GM12891 (cell line): ENCODE results near the gene PCK1.

Source experiments
- DNase-seq: peaks from one replicate; pipeline ENCODE4 v3.0.0; 2011; ENCODE audit warnings: low spot score; ENCODE audit not compliant: insufficient read length
- FAIRE-seq: peaks from 2 replicates; lab custom pipeline; 2011; peaks lifted over from hg19 to GRCh38; lab: Jason Lieb, UNC
- PAX5 ChIP-seq: IDR thresholded peaks from 2 replicates; pipeline ENCODE4 v1.6.1; 2011; ENCODE audit warnings: low read length, moderate library complexity, mild to moderate bottlenecking; ENCODE audit not compliant: insufficient read depth, severe bottlenecking
- POLR2A ChIP-seq: IDR thresholded peaks from 2 replicates; pipeline ENCODE4 v1.6.1; 2011; ENCODE audit warnings: low read depth, low read length, control low read depth
- POLR2AphosphoS5 ChIP-seq: IDR thresholded peaks from 2 replicates; pipeline ENCODE4 v1.6.1; 2011; ENCODE audit warnings: low read depth, low read length, control low read depth
- POU2F2 ChIP-seq: IDR thresholded peaks from 2 replicates; pipeline ENCODE4 v1.6.1; 2011; ENCODE audit warnings: low read depth, mild to moderate bottlenecking, control low read depth, low read length, moderate library complexity
- SPI1 ChIP-seq: IDR thresholded peaks from 2 replicates; pipeline ENCODE4 v1.6.1; 2011; ENCODE audit warnings: low read depth, low read length, control low read depth
- TAF1 ChIP-seq: IDR thresholded peaks from 2 replicates; pipeline ENCODE4 v1.6.1; 2011; ENCODE audit warnings: low read depth, low read length, control low read depth

PCK1 gene

DNA sequence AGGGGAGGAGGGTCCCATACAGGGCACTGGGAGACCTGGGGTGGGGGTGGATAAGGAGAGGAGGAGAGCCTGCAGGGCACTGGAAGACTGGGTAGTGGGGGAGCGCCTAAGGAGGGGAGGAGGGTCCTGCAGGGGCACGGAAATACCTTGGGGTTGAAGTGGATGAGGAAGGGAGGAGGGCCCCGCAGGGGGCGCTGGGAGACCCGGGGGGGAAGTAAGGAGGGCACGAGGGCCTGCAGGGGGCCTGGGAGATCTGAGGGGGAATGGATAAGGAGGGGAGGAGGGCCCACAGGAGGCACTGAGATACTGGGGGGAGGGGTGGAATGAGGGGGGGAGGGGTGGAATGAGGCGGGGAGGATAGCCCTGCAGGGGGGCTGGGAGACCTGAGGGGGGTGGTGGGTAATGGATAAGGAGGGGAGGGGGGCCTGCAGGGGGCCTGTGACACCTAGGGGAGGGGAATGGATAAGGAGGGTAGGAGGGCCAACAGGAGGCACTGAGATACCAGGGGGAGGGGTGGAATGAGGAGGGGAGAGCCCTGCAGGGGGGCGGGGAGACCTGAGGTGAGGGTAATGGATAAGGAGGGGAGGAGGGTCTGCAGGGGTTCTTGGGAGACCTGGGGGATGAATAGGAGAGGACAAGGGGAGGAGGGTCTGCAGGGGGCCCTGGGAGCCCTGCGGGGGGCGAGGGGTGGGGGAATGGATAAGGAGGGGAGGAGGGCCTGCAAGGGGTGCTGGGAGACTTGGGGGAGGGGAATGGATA lies 35.4 kb upstream of the PCK1 start:
- TF ChIP-seq TAF1 (no peak), POU2F2 (no peak), SPI1 (no peak), POLR2AphosphoS5 (no peak), POLR2A (no peak), PAX5 (no peak)
- DNase-seq: no peak
- FAIRE-seq: no peak

DNA sequence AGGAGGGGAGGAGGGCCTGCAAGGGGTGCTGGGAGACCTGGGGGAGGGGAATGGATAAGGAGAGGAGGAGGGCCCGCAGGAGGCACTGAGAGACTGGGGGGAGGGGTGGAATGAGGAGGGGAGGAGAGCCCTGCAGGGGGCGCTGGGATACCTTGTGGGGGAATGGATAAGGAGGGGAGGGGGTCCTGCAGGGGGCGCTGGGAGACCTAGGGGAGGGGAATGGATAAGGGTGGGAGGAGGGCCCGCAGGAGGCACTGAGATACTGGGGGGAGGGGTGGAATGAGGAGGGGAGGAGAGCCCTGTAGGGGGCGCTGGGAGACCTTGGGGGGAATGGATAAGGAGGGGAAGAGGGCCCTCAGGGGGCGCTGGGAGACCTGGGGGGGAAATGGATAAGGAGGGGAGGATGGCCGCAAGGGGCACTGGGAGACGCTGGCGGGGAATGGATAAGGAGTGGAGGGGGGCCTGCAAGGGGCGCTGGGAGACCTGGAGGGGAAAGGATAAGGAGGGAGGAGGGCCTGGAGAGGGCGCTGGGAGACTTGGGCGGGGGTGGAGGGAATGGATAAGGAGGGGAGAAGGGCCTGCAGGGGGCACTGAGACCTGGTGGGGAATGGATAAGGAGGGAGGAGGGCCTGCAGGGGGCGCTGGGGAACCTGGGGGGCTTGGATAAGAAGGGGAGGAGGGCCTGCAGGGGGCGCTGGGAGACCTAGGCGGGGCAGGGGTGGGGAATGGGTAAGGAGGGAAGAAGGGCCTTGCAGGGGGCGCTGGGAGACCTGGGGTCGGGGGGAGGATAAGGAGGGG lies 34.6 kb upstream of the PCK1 start:
- FAIRE-seq (no peak), DNase-seq (peak; percentile 22)
- TF ChIP-seq POU2F2 (no peak), TAF1 (no peak), SPI1 (no peak), PAX5 (no peak), POLR2A (no peak), POLR2AphosphoS5 (no peak)

DNA sequence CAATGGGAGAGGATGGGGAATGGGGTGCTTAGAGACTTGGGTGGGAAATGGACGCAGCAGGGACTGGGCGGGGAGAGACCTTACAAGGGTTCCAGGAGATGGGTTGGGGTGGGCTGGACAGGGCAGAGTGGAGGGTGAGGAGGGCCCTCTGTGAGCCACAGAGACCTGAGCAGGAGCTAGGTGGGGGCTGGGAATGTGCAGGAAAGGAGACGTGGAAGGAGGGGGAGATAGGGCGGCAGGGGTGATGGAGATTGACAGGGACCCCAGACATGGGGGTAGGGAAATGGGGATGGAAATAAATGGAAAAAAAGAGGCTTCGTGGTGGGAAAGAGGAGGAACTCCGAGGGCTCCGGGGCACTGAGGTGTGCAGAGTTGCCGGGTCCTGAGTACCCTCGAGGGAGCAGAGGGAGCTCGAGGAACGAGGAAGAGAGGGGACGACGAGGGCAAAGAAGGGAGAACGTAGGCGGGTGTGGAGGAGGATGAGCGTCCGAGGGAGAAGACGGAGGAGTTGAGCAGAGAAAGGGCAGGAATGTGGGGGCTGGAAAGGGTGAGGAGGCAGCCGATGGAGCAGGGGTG lies 33.9 kb upstream of the PCK1 start:
- TF ChIP-seq POLR2AphosphoS5: no peak
- TF ChIP-seq TAF1: no peak
- TF ChIP-seq SPI1: no peak
- TF ChIP-seq POLR2A: no peak
- TF ChIP-seq PAX5: no peak
- TF ChIP-seq POU2F2: no peak
- FAIRE-seq (no peak), DNase-seq (no peak)

DNA sequence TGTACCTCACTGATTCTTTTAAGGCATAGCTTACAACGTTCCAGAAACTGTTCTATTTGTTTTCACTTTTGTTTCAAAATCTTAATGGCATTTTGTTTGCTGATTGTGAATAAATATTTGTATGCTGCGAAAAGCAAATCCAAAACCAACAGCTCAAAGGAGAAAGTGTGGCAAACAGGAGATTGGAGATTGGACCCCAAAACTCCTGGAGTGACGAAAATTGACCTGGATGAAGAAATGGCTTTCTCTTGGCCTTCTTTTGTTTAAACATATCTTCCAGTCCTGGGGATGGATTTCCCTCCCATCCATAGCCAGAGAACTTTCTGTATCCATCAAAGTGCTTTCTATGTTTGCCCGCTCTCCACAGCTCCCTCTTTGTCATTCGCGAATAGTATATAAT lies 33.2 kb upstream of the PCK1 start:
- no peak for FAIRE-seq

DNA sequence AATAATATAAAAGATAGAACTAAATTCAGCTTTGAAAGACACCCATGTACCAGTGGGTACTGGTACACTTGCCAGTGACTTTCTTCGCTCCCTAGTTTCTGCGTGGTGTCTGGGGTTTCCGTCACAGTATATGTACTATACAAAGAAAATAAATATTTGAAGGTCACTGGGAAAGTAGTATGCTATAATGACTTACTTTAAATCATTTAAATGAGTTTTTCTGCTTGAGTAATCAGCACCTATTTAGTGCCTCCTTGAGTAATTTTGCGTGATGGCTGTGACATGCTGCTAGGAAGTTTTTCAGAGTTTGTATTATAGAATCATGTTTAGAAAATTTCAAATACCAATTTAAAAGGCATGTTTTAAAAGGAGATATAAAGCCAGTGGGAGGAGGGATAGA lies 32.8 kb upstream of the PCK1 start:
- FAIRE-seq (no peak), DNase-seq (no peak)
- TF ChIP-seq PAX5 (no peak), POLR2AphosphoS5 (no peak)

More for the DNA sequence above, 33.2 kb upstream of the PCK1 start:
- DNase-seq: no peak
- TF ChIP-seq SPI1 (no peak), POLR2A (no peak), POU2F2 (no peak), POLR2AphosphoS5 (no peak), PAX5 (no peak), TAF1 (no peak)

DNA sequence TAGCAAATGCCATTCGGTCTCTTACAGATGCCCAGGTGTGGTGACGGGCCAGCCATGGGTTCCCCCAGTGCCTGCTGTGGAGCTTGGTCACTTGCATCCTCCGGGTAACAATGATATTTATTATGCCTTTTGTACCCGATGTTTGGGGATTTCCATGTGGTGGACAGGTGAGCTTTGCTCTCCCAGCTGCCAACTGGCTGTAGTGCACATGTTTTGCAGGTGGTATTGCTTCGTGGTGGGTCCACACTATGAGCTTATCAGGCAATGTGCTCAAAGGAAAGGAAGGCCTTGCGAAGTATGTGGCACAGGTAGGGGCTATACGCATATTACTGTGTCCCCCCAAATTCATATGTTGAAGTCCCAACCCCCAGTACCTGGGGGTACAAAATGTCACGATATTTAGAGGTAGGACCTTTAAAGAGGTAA lies 31.7 kb upstream of the PCK1 start:
- FAIRE-seq (no peak), DNase-seq (no peak)
- TF ChIP-seq POLR2A (no peak), POLR2AphosphoS5 (no peak), SPI1 (no peak), TAF1 (no peak), POU2F2 (no peak), PAX5 (no peak)

DNA sequence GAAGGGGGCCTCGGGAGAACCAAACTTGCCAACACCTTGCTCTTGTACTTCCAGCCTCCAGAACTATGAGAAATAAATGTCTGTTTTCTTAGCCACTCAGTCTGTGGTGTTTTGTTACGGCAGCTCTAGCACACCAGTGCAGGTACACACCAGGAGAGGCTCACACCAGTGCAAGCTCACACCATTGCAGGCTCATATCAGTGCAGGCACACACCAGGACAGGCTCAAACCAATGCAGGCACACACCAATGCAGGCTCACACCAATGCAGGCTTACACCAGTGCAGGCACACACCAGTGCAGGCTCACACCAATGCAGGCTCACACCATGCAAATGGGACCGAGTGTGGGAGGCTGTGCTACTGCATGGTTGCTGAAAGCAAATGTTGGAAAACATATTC lies 31.1 kb upstream of the PCK1 start:
- FAIRE-seq (no peak), DNase-seq (no peak)
- TF ChIP-seq POLR2A: no peak
- no peak for TF ChIP-seq SPI1
- no peak for TF ChIP-seq POU2F2
- TF ChIP-seq TAF1: no peak
- no peak for TF ChIP-seq POLR2AphosphoS5
- TF ChIP-seq PAX5: no peak

DNA sequence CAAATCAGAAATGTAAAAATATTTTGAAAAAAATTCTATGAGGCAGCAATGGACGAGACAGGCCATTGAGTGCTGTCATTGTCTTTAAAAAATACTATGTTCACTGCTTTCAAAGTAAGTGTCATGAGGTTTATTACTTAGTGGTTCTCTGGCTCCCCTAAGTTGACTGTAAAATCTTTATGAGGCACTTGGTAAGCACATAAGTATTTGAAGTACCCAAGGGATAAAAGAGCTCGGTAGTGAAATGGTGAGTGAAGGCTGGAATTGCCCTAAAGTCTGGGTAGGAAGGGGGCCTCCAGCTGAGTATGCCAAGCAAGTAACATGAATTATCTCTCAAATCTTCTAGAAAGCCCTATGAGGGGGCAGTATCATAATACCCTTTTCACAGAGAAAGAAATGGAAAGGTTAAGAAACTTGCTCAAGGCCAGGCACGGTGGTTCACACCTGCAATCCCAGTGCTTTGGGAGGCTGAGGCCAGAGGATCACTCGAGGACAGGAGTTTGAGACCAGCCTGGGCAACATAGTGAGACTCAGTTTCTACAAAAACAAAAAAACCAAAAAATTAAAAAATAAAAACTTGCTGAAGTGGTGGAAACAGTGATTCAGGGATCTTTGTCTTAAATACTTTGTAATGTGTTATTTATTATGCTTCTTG lies 30.5 kb upstream of the PCK1 start:
- FAIRE-seq (no peak), DNase-seq (no peak)
- TF ChIP-seq PAX5: no peak
- TF ChIP-seq SPI1: no peak

DNA sequence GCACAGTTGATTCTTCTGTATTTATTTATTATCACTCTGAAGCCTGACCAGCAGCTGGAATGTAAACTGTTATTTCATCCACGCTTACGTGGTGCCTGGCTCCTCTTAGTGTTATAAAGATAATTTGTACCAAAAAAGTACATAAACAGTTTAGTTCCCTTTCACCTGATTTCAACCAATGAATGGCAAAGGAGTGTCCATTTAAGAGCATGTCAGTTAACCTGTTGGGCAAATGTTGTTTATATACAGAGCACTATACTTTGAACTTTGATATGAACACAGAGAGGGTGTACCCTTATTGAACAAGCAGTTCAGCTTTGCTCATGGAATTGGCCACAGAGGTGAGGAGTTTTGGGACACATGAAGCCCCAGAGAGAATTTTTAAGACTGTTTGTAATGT lies 28.8 kb upstream of the PCK1 start:
- FAIRE-seq (no peak), DNase-seq (no peak)
- TF ChIP-seq POLR2AphosphoS5: no peak
- TF ChIP-seq TAF1: no peak
- TF ChIP-seq SPI1: no peak
- no peak for TF ChIP-seq POLR2A
- TF ChIP-seq POU2F2: no peak
- no peak for TF ChIP-seq PAX5

DNA sequence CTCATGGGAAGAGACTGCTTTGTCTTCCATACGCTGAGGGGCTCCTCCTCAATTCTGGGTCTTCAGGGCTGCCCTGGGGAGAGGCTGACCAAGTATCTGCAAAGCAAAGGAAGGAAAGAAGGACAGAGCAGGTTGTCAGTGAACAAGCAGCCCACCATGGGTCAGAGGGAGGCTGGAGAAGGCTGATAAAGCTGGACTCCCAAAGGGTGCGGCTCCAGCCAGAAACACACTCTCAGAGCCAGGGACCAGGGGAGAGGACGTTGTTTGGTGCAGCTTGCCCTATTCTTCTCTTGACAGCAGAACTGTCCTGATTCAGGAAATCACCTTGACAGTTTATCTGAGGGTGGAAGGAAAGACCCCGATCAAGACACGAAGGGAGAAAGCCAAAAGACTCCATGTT lies 25.6 kb upstream of the PCK1 start:
- no peak for FAIRE-seq
- TF ChIP-seq PAX5: no peak
- no peak for TF ChIP-seq POLR2AphosphoS5
- TF ChIP-seq SPI1: no peak
- TF ChIP-seq POU2F2: no peak
- TF ChIP-seq POLR2A: no peak
- no peak for TF ChIP-seq TAF1
- no peak for DNase-seq
